Lower leg skin (tissue), 4 donors: ENCODE data around the gene FLT3. TPM values are rescaled to one million over a fixed set of nuclear protein-coding genes. Genes with fewer than 3 reads are reported as not detected.

Experiments used
- DNase-seq, 2 donors: peaks; one replicate each; pipeline ENCODE4 v3.0.0-alpha.2; 2019; ENCODE audit warnings: low spot score in 2 of 2
- H3K4me3 ChIP-seq: fragments of 200-600 bp; sonication (generic); 2 replicates; pipeline ENCODE4 v1.5.1; 2017; ENCODE audit warnings: mild to moderate bottlenecking, low read depth; ENCODE audit not compliant: poor library complexity, severe bottlenecking
- POLR2A ChIP-seq, 2 donors: fragments of 450-650 bp; IDR thresholded peaks; one replicate each; pipeline ENCODE4 v1.6.1; 2016 to 2017; ENCODE audit warnings: antibody characterized with exemption in 2 of 2, mild to moderate bottlenecking in 1 of 2, moderate library complexity in 1 of 2
- WGBS, 2 donors: methylation state at CpG; one replicate each; pipeline ENCODE4 v1.1.5; 2018; 5-methylcytosine and 5-hydroxymethylcytosine counted together
- intact Hi-C: fragments of 100-400 bp; cut with DNase I; formaldehyde crosslinking; loops from one replicate; pipeline ENCODE4 v1.15.0; 2023; ENCODE audit warnings: low total_unique reads
- total RNA-seq, 4 donors: library from RNA; depleted of rRNA; stranded (reverse); fragments of >200 nt; gene quantifications; one replicate each; pipeline ENCODE4 v1.1.0, GENCODE V29; 2016
- TF ChIP-seq, protein P1 (sequence below), 3 donors: fragments of 450-650 bp; IDR thresholded peaks; one replicate each; pipeline ENCODE4 v1.5.1; 2016; ENCODE audit warnings: antibody characterized with exemption in 3 of 3, mild to moderate bottlenecking in 3 of 3, moderate library complexity in 2 of 3

FLT3 gene
- total RNA-seq, 4 donors from 2014 or later, result 0.72 to 1.3 (median 0.89) TPM

- TF ChIP-seq POLR2A (IDR thresholded peaks at IDR 0.05), result no peak
- TF ChIP-seq, protein P1, sequence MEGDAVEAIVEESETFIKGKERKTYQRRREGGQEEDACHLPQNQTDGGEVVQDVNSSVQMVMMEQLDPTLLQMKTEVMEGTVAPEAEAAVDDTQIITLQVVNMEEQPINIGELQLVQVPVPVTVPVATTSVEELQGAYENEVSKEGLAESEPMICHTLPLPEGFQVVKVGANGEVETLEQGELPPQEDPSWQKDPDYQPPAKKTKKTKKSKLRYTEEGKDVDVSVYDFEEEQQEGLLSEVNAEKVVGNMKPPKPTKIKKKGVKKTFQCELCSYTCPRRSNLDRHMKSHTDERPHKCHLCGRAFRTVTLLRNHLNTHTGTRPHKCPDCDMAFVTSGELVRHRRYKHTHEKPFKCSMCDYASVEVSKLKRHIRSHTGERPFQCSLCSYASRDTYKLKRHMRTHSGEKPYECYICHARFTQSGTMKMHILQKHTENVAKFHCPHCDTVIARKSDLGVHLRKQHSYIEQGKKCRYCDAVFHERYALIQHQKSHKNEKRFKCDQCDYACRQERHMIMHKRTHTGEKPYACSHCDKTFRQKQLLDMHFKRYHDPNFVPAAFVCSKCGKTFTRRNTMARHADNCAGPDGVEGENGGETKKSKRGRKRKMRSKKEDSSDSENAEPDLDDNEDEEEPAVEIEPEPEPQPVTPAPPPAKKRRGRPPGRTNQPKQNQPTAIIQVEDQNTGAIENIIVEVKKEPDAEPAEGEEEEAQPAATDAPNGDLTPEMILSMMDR (IDR thresholded peaks at IDR 0.05), result no peak
These were observed 51.6 kb downstream of the FLT3 start for GRCh38 chr13:28048768-28049167.

DNA sequence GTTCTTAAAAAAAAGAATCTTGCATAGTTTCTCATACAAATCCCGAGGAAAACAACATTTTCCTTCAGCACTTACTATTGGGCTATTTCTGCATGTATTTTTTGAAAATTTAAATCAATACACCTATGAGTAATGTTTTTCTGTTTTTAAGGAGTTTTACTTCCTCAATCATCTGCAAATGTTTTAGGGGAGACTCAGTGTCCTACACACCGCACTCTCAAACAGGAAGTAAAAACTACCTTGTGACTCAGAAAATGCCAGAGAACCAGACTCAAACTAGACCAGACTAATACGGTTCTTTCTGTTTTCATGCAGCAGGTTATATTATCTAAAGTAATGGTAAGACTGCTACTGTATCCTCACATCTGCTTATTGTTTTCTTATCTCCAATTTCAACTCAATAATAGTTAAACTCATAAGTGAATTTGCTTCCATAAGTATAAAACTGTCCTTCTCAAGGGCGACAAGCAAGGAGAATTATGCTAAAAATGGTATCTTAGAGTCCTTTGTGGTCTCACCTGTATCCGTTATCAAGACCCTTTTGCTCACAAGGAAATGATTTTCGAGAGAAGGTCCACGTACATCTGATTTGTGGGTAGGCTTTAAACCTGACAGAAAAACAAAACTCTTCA lies 52.5 kb downstream of the FLT3 start:
- WGBS, 2 donors, result 59 to 61% methylated on average over 7 of the region's 7 CpGs
- no peak for DNase-seq

More at GRCh38 chr13:28048768-28049167, 51.6 kb downstream of the FLT3 start:
- 72 to 74% methylated on average over 6 of the region's 6 CpGs for WGBS, 2 donors
- intact Hi-C loops, result no loop called here
- no peak for DNase-seq
- no peak overlapping the region for H3K4me3 ChIP-seq

GRCh38 chr13:28046981-28047380 lies 53.4 kb downstream of the FLT3 start:
- TF ChIP-seq POLR2A (IDR thresholded peaks at IDR 0.05), result no peak
- TF ChIP-seq, protein P1 (IDR thresholded peaks at IDR 0.05), result no peak
- DNase-seq, result no peak
- intact Hi-C loops, result no loop called here
- WGBS, 2 donors, result 55 to 70% methylated on average over 4 of the region's 4 CpGs
- no peak overlapping the region for H3K4me3 ChIP-seq

More for the DNA sequence above, 52.5 kb downstream of the FLT3 start:
- no peak for TF ChIP-seq POLR2A (IDR thresholded peaks at IDR 0.05)
- TF ChIP-seq, protein P1 (IDR thresholded peaks at IDR 0.05), result no peak
- intact Hi-C loops, result no loop called here
- H3K4me3 ChIP-seq, result no peak overlapping the region

GRCh38 chr13:28045861-28046260 lies 54.5 kb downstream of the FLT3 start:
- TF ChIP-seq POLR2A (IDR thresholded peaks at IDR 0.05), result no peak
- TF ChIP-seq, protein P1 (IDR thresholded peaks at IDR 0.05), result no peak
- no peak for DNase-seq
- intact Hi-C loops, result no loop called here
- no peak overlapping the region for H3K4me3 ChIP-seq
- WGBS, 2 donors, result 56 to 61% methylated on average over 3 of the region's 3 CpGs

DNA sequence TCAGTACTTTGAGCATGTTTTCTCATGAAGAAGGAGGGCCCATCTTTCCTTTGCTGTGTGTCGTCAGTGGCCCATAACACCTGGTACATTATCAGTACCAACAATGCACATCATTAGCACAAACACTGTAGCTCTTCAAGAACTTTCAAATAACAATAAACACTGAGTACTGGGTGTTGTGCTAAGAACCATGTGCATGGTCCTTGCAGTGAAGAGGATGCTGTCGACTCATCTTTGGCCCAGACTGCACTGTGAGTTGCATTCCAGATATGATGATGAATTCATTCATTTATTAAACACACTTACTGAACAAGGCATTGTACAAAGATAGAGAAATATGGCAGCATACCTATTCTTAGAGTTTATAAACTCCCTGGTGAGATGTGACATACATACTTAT lies 55.8 kb downstream of the FLT3 start:
- 91 to 92% methylated on average over 2 of the region's 2 CpGs for WGBS, 2 donors
- no peak overlapping the region for H3K4me3 ChIP-seq
- TF ChIP-seq, protein P1 (IDR thresholded peaks at IDR 0.05), result no peak
- TF ChIP-seq POLR2A (IDR thresholded peaks at IDR 0.05), result no peak
- no peak for DNase-seq
- intact Hi-C loops, result no loop called here

- no peak for TF ChIP-seq POLR2A (IDR thresholded peaks at IDR 0.05)
- TF ChIP-seq, protein P1 (IDR thresholded peaks at IDR 0.05), result no peak
- WGBS, 2 donors, result 73 to 79% methylated on average over 4 of the region's 4 CpGs
- no peak overlapping the region for H3K4me3 ChIP-seq
- DNase-seq, result no peak
- intact Hi-C loops, result no loop called here
These were observed 57.2 kb downstream of the FLT3 start for GRCh38 chr13:28043224-28043623.
